Amniotic stem cell (primary cell): ENCODE data around the gene EI24.

Source experiments
- DNase-seq: peaks from one replicate; lab custom pipeline; 2025; lab: John Stamatoyannopoulos, UW

EI24 gene

DNA sequence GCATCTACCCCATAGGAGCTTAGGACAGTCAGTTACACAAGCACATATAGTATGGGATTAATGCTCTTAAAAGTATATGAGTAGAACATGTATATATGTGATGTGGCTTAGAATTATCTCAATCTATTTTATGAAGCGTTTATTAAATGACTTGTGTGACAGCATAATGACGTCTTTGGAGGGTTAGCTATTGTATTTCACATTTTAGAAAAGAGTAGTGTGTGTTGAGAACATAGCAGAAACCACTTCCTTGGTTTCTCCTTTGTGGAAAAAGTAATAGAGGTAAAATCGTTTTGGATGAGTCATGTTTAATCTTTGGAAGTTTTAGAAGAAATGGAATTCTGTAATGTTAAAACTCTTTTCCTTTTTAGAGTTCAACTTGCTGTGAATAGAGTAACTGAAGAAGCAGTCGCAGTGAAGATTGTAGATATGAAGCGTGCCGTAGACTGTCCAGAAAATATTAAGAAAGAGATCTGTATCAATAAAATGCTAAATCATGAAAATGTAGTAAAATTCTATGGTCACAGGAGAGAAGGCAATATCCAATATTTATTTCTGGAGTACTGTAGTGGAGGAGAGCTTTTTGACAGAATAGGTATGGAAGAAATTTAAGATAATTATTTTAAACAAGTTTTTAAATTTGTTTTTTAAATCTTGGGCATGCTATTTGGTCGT is 58.1 kb downstream of the EI24 start:
- no peak for DNase-seq
